DMS 273 (cell line): Measurements from ENCODE around the gene SMG6.
"Not testable (repeated sequence)": the region's sequence is repeated elsewhere in the genome, so short reads cannot be mapped to it uniquely, and the experiment has no call there.

Experiments used
- DNase-seq: peaks from one replicate; lab custom pipeline; 2025; ENCODE audit not compliant: unreplicated experiment; lab: John Stamatoyannopoulos, UW

The SMG6 gene

GRCh38 chr17:2151358-2152033 is 152.1 kb downstream of the SMG6 start:
- no peak for DNase-seq

- DNase-seq: no peak
These were observed 152.8 kb downstream of the SMG6 start for GRCh38 chr17:2150806-2151205.

- DNase-seq: no peak
These were observed 153.7 kb downstream of the SMG6 start for GRCh38 chr17:2149934-2150333.

- no peak for DNase-seq
These were observed 157.3 kb downstream of the SMG6 start for GRCh38 chr17:2146132-2146871.

GRCh38 chr17:2144701-2145100 is 158.9 kb downstream of the SMG6 start:
- DNase-seq: no peak

- DNase-seq: no peak
These were observed 160.3 kb downstream of the SMG6 start for GRCh38 chr17:2143332-2143731.

- DNase-seq: not testable (repeated sequence)
These were observed 160.9 kb downstream of the SMG6 start for GRCh38 chr17:2142682-2143081.

- DNase-seq: no peak
These were observed 162.9 kb downstream of the SMG6 start for GRCh38 chr17:2140683-2141082.

GRCh38 chr17:2138761-2139160 is 164.8 kb downstream of the SMG6 start:
- DNase-seq: peak; percentile 43

GRCh38 chr17:2138318-2138717 is 165.3 kb downstream of the SMG6 start:
- peak; percentile 15 for DNase-seq

GRCh38 chr17:2137342-2138098 is 166.1 kb downstream of the SMG6 start:
- peak; percentile 50 for DNase-seq

GRCh38 chr17:2136241-2136640 is 167.3 kb downstream of the SMG6 start:
- no peak for DNase-seq

- DNase-seq: no peak
These were observed 175.6 kb downstream of the SMG6 start for GRCh38 chr17:2128011-2128410.

- DNase-seq: no peak
These were observed 178.5 kb downstream of the SMG6 start for GRCh38 chr17:2125013-2125535.

- no peak for DNase-seq
These were observed 179.2 kb downstream of the SMG6 start for GRCh38 chr17:2124391-2124790.

- no peak for DNase-seq
These were observed 180.0 kb downstream of the SMG6 start for GRCh38 chr17:2123375-2124251.

GRCh38 chr17:2122641-2123302 is 180.8 kb downstream of the SMG6 start:
- DNase-seq: peak; percentile 21

GRCh38 chr17:2120586-2121335 is 182.8 kb downstream of the SMG6 start:
- no peak for DNase-seq

GRCh38 chr17:2113279-2113622 is 190.3 kb downstream of the SMG6 start:
- DNase-seq: no peak

GRCh38 chr17:2111691-2112090 is 191.9 kb downstream of the SMG6 start:
- DNase-seq: no peak
